Left lung (tissue), 10 donors: Measurements from ENCODE around the gene DTNB. TPM values are rescaled to one million over a fixed set of nuclear protein-coding genes. Genes with fewer than 3 reads are reported as not detected.
A peak's percentile ranks its signal among the peaks of the same experiment; 100 is the strongest.
"Not testable (repeated sequence)": the region's sequence is repeated elsewhere in the genome, so short reads cannot be mapped to it uniquely, and the experiment has no call there.

Experiments used
- ATAC-seq: fragments of 200-7000 bp; cut with Tn5 transposase; one replicate; pipeline ENCODE4 v1.9.1; 2020; ENCODE audit warnings: moderate library complexity
- DNase-seq, 4 donors: peaks; one replicate each; pipeline ENCODE4 v3.0.0-alpha.2; 2013 to 2020
- H3K27ac ChIP-seq, 2 donors: fragments of 200-600 bp; sonication (generic) in 1 of 2; one replicate each; pipeline versions ENCODE4 v1.5.0 to v1.8.0; 2020 to 2021
- H3K27me3 ChIP-seq, 2 donors: fragments of 200-600 bp; sonication (generic) in 1 of 2; one replicate each; pipeline versions ENCODE4 v1.5.0 to v1.8.0; 2020 to 2021
- H3K36me3 ChIP-seq, 2 donors: fragments of 200-600 bp; sonication (generic) in 1 of 2; one replicate each; pipeline versions ENCODE4 v1.5.0 to v1.8.0; 2020 to 2021
- H3K4me1 ChIP-seq, 2 donors: fragments of 200-600 bp; one replicate each; pipeline ENCODE4 v1.8.0; 2021
- H3K4me3 ChIP-seq, 2 donors: fragments of 200-600 bp; sonication (generic) in 1 of 2; one replicate each; pipeline versions ENCODE4 v1.5.0 to v1.8.0; 2020 to 2021; ENCODE audit warnings: mild to moderate bottlenecking in 1 of 2
- H3K9me3 ChIP-seq, 2 donors: fragments of 200-600 bp; sonication (generic) in 1 of 2; one replicate each; pipeline versions ENCODE4 v1.5.0 to v1.8.0; 2020 to 2021
- intact Hi-C, 2 donors: fragments of 100-400 bp; cut with DNase I; formaldehyde crosslinking; loops; one replicate each; pipeline versions ENCODE4 v1.11.2 to v1.14.2; 2022
- polyA plus RNA-seq, 6 donors: library from polyadenylated mRNA; unstranded; fragments of 120-200 nt; gene quantifications; one replicate each; pipeline ENCODE4 v1.2.1, GENCODE V29; 2013; ENCODE audit not compliant: insufficient read length in 6 of 6
- total RNA-seq, 2 donors: library from RNA; stranded (reverse); fragmentation: NEBNext Ultra II Directional; extraction: Animal tissue kit (Norgen Biotek cat#: 25700); gene quantifications; one replicate each; pipeline ENCODE4 v1.2.1, GENCODE V29; 2021
- TF ChIP-seq, protein P1 (sequence below), 2 donors: fragments of 200-600 bp; sonication (generic) in 1 of 2; IDR thresholded peaks; one replicate each; pipeline versions ENCODE4 v1.5.0 to v1.8.0; 2021; ENCODE audit warnings: antibody characterized with exemption in 2 of 2
- donor health status: DM: no; HTN: yes; CAD: no.
- donor health status: DM: no; HTN: no; CAD: no.

DTNB gene
- total and polyA plus RNA-seq, 8 donors = 17.6 to 32.5 (median 29.5) TPM

DNA sequence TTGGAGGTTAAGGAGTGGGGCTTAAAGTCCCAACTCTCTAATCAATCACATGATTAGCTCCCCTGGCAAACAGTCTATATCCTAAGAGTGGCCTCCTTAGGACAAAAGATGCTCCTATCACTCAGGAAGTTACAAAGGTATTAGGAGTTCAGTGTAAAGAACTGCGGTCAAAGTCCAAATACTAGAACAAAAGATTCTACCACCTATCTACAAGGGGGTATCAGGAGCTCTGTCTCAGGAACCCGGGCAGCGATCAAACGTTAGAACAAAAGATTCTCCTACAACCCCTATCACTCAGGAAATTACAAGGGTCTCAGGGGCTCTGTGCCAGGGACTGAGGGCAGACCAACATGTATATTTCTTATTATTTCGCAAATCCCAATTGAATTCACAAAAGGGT is 58.0 kb downstream of the DTNB start:
- DNase-seq = no peak
- intact Hi-C loops = no loop called here
- no peaks in the 10 kb centered on the region for H3K9me3 ChIP-seq
- H3K4me1 ChIP-seq = peaks cover 0 to 8% of the 10 kb centered on the region in 2 donors
- TF ChIP-seq, protein P1, sequence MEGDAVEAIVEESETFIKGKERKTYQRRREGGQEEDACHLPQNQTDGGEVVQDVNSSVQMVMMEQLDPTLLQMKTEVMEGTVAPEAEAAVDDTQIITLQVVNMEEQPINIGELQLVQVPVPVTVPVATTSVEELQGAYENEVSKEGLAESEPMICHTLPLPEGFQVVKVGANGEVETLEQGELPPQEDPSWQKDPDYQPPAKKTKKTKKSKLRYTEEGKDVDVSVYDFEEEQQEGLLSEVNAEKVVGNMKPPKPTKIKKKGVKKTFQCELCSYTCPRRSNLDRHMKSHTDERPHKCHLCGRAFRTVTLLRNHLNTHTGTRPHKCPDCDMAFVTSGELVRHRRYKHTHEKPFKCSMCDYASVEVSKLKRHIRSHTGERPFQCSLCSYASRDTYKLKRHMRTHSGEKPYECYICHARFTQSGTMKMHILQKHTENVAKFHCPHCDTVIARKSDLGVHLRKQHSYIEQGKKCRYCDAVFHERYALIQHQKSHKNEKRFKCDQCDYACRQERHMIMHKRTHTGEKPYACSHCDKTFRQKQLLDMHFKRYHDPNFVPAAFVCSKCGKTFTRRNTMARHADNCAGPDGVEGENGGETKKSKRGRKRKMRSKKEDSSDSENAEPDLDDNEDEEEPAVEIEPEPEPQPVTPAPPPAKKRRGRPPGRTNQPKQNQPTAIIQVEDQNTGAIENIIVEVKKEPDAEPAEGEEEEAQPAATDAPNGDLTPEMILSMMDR (IDR thresholded peaks at IDR 0.05) = no peak
- H3K27me3 ChIP-seq = no peaks in the 10 kb centered on the region
- H3K27ac ChIP-seq = no peak overlapping the region
- H3K36me3 ChIP-seq = no peaks in the 10 kb centered on the region
- no peak overlapping the region for H3K4me3 ChIP-seq
- ATAC-seq = no peak

DNA sequence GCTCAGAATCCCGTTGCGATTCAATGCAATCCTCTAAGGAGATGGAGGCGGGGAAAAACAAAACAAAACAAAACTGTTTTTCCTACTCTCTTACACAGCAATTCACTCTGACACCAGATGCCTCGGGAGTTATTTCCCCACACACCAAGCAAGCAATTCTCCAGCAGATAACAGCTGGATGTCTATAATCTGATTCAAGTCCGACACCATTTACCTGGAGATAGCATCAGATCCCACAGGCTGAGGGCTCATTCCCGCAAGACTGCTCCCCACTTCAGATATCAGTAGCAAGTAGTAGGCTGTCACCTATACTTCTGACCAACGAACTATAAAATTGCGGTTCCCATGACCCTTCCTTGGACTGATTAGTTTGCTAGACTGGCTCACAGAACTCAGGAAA is 58.7 kb downstream of the DTNB start:
- Histone ChIP-seq H3K4me1 (peaks cover 0 to 8% of the 10 kb centered on the region in 2 donors), H3K9me3 (no peaks in the 10 kb centered on the region), H3K4me3 (no peak overlapping the region), H3K36me3 (no peaks in the 10 kb centered on the region), H3K27me3 (no peaks in the 10 kb centered on the region), H3K27ac (no peak overlapping the region)
- no peak for DNase-seq
- TF ChIP-seq, protein P1 (IDR thresholded peaks at IDR 0.05) = no peak
- no peak for ATAC-seq
- intact Hi-C loops = no loop called here

DNA sequence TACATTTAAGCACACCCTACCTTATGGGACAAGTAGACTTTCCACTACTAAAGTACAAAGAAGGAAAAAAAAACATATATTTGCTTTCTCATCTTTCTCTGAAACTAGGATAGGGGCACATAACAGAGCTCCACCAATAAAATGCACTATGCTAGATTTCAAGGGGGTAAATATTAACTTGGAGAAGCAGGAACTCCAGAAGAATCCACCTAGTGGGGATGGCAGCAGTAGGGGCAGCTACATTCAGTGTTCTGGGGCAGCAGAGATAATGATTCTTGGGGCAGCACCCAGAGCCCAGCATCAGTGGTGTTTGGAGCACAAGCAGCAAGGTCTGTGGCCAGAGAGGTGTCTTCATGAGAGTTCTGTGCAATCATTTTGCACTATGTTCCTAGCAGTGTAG is 64.7 kb downstream of the DTNB start:
- H3K9me3 ChIP-seq = no peaks in the 10 kb centered on the region
- no peaks in the 10 kb centered on the region for H3K36me3 ChIP-seq
- TF ChIP-seq, protein P1 (IDR thresholded peaks at IDR 0.05) = no peak
- intact Hi-C loops = loop anchor here in 1 of 2 donors (10.0 kb wide), 1 partner anchor 56 kb away; no protein-coding TSS in a partner anchor
- no peak for DNase-seq
- H3K27me3 ChIP-seq = no peaks in the 10 kb centered on the region
- H3K27ac ChIP-seq = no peak overlapping the region
- ATAC-seq = no peak
- H3K4me1 ChIP-seq = no peaks in the 10 kb centered on the region
- H3K4me3 ChIP-seq = no peak overlapping the region

DNA sequence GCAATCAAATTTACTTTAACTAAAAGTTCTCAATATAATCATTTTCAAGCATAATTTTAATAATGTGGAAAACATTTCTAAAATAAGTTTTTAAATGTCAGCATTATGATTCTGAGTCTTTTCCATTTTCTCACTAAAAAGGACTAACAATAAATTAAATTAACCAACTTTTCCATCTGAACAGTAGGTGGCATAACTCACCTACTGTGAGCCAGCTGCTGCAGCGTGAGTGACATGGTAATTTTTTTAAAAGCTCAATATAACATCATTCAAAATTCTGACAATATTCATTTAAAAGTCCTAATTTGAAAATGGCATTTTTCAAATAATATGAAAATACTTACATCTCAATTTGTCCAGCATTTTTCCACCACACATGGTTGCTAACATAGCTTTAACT is 66.5 kb downstream of the DTNB start:
- no peak overlapping the region for H3K4me3 ChIP-seq
- no peaks in the 10 kb centered on the region for H3K27me3 ChIP-seq
- no peaks in the 10 kb centered on the region for H3K9me3 ChIP-seq
- intact Hi-C loops = loop anchor here in 1 of 2 donors (10.0 kb wide), 1 partner anchor 58 kb away; no protein-coding TSS in a partner anchor
- no peaks in the 10 kb centered on the region for H3K4me1 ChIP-seq
- H3K27ac ChIP-seq = no peak overlapping the region
- peak; percentile 75 for ATAC-seq
- TF ChIP-seq, protein P1 (IDR thresholded peaks at IDR 0.05) = peak in 1 of 2 donors; percentile 54
- peak in 1 of 4 donors; percentile 43 for DNase-seq
- H3K36me3 ChIP-seq = no peaks in the 10 kb centered on the region

DNA sequence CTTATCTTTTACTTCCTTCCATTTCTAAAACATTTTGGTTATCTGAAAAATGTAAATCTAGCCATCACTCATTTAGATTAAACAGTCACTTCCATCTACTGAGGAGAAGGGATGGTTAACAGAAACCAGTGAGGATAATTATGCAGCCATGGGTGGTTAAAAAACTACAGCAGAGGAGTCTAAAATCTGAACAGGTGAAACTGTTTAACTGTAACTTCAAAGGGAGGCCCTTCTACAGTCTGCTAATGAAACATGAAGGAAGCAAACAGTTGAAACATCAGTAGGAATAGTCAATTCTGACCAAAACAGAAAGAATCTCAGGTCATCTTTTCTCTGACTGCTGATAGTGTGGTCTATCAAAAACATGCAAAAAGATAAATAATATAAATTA is 71.0 kb downstream of the DTNB start:
- ATAC-seq = no peak
- no peak overlapping the region for H3K27ac ChIP-seq
- no peaks in the 10 kb centered on the region for H3K4me1 ChIP-seq
- no peaks in the 10 kb centered on the region for H3K36me3 ChIP-seq
- TF ChIP-seq, protein P1 (IDR thresholded peaks at IDR 0.05) = no peak
- no peak for DNase-seq
- no peak overlapping the region for H3K4me3 ChIP-seq
- intact Hi-C loops = loop anchor here in 1 of 2 donors (10.0 kb wide), 1 partner anchor 62 kb away; no protein-coding TSS in a partner anchor
- no peaks in the 10 kb centered on the region for H3K9me3 ChIP-seq
- H3K27me3 ChIP-seq = no peaks in the 10 kb centered on the region

DNA sequence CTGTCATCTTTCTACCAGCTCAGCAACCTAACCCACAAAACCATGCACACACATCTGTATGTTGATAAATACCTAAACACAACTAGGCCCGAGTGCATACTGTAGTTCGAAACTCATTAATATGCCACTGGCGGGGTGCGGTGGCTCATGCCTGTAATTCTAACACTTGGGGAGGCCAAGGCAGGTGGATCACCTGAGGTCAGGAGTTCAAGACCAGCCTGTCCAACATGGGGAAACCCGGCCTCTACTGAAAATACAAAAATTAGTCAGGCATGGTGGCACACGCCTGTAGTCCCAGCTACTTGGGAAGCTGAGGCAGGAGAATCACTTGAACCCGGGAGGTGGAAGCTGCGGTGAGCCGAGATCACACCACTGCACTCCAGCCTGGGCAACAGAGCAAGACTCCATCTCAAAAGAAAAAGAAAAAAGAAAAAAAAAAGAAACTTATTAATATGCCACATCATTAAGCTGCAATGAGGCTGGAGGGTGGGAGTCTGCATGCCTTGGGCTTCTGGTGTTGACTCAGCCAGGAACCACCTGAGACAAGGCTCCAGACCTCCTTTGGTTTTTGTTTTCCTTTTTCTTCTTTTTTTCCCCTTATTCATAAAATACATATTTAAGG is 71.6 kb downstream of the DTNB start:
- not testable (repeated sequence) for H3K9me3 ChIP-seq, H3K4me3 ChIP-seq, DNase-seq, H3K36me3 ChIP-seq, H3K27me3 ChIP-seq, H3K27ac ChIP-seq, H3K4me1 ChIP-seq, ATAC-seq
- intact Hi-C loops = loop anchor here in 1 of 2 donors (10.0 kb wide), 1 partner anchor 63 kb away; no protein-coding TSS in a partner anchor
